Suppressor macrophage treated with lipopolysaccharide for 1 hour (primary cell): ENCODE data around the gene BMP6.

Experiments used
- DNase-seq, 3 donors: peaks; one replicate each; pipeline ENCODE4 v3.0.0-alpha.2; 2020 to 2022

BMP6 gene

GRCh38 chr6:7720346-7720745 lies 5.6 kb upstream of the BMP6 start:
- no peak for DNase-seq

GRCh38 chr6:7721649-7722048 lies 4.2 kb upstream of the BMP6 start:
- peak; percentile 32 to 65 (median 55) for DNase-seq

DNA sequence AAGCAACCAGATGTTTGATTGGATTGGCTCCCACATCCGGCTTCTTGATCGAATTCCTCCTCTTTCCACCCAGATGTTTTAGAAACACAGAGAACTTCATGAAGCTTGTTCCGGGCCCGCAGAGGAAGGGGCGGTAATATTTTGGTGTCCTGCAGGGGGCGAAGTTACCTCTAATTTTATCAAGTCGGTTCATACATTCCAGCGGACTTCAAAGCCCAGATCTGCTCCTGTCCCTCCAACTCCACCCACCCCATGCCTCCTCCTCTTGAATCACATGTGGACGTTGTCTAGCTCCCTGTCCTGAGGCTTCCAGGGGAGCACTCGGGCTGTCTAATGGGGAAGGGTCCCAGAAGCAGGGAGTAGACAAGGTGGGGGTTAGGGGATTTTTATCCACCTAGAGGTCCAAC lies 2.9 kb upstream of the BMP6 start:
- DNase-seq: peak; percentile 80 to 89 (median 89)

DNA sequence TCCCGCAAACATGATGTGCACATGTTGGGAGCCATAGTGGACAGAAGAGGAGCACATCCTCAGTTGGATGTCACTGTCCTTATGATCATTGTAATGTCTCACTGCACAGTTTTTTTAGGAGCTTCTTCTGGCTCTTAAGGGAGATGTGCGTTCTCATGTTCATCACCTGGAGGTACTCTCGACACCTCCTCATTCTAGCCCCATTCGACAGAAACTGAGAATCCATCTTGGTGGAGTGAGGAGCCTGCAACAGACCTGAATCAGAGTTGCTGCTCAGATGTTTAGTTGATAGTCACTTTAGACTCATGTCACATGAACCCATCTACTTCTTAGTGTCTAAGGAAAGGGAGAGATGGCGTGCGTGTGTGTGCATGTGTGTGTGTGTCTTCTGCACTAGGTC lies 2.3 kb upstream of the BMP6 start:
- DNase-seq: no peak

DNA sequence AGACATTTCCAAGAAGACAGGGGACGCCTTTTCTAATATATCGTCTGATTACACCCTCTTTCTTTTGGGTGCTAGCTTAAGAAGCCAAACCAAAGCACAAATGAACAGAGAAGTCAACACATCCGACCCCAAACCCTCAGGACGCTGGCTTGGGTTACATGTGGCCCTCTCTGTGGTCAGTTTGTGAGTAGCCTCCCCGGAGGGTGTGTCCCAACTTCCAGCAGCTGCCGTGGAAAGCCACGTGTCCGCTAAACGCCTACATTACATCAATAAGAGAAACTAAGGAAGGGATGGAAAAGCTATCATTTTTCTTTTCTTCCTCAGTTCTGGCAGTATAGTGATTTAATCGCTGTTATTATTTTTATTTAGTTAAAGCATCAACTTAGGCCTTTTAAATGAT lies 487 bp upstream of the BMP6 start:
- peak in 1 of 3 donors; percentile 27 for DNase-seq

GRCh38 chr6:7726416-7727085 lies 652 bp downstream of the BMP6 start:
- DNase-seq: peak in 1 of 3 donors; percentile 50

DNA sequence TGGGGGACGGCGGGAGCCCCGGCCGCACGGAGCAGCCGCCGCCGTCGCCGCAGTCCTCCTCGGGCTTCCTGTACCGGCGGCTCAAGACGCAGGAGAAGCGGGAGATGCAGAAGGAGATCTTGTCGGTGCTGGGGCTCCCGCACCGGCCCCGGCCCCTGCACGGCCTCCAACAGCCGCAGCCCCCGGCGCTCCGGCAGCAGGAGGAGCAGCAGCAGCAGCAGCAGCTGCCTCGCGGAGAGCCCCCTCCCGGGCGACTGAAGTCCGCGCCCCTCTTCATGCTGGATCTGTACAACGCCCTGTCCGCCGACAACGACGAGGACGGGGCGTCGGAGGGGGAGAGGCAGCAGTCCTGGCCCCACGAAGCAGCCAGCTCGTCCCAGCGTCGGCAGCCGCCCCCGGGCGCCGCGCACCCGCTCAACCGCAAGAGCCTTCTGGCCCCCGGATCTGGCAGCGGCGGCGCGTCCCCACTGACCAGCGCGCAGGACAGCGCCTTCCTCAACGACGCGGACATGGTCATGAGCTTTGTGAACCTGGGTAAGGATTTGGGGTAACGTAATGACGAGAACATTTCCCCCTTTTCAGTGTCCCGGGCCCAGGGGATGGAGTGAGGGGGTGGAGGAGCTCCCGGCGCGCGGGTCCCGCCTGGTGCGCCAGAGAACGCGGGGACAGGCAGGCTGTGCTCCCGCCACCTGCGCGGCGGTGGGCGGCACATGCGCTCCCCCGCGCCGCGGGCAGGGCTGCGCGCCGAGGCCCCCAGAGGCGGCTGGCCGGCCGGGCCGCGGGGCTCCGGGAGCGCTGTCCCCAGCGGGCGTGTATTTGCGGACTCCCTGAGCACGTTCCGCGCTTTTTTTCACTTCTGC lies 1.4 kb downstream of the BMP6 start:
- peak in 1 of 3 donors; percentile 49 for DNase-seq

DNA sequence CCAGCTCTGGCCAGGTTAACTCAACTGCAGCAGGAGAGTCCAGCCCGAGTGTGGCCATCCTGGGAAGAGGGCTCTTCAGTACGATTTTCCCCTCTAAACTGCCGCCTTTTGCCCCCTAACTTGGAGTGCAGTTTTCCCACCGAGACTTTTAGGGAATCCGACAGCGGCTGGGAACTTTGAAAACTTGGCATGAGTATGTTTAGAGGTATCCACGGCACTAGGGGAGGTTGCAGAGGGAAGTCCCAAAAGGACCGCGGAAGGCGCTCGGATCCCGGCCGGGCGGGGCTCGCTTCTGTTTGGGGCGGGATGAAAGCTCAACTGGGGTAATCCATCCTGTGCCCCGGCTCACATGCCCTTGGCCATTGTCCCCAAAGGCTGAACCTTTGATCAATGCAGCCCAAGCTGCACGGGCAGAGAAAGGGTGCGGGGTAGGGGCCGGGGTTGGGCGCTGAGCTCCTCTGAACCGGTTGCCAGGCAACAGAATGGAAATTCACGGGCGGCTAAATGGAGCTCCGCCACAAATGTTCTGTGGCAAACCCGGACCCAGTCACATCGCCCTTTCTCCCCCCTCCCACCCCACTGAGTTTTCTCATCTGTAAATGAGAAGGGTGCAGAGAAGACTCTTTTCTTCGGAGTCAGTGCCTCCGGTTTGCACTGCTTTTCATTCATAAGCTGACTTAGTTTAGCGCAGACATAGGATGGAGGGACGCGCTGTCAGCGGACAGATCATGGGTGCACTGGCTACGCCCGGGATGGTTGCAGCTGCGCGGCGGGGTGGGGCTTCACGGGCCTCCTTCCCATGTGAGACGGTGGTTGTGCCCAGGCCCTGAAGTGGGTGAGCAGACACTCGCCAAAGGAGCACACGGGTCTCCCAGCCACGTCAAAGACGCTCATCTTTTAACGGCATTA lies 2.3 kb downstream of the BMP6 start:
- peak; percentile 43 to 69 (median 45) for DNase-seq

- peak in 2 of 3 donors; percentile 32 to 34 for DNase-seq
These were observed 3.1 kb downstream of the BMP6 start for GRCh38 chr6:7728855-7729590.

DNA sequence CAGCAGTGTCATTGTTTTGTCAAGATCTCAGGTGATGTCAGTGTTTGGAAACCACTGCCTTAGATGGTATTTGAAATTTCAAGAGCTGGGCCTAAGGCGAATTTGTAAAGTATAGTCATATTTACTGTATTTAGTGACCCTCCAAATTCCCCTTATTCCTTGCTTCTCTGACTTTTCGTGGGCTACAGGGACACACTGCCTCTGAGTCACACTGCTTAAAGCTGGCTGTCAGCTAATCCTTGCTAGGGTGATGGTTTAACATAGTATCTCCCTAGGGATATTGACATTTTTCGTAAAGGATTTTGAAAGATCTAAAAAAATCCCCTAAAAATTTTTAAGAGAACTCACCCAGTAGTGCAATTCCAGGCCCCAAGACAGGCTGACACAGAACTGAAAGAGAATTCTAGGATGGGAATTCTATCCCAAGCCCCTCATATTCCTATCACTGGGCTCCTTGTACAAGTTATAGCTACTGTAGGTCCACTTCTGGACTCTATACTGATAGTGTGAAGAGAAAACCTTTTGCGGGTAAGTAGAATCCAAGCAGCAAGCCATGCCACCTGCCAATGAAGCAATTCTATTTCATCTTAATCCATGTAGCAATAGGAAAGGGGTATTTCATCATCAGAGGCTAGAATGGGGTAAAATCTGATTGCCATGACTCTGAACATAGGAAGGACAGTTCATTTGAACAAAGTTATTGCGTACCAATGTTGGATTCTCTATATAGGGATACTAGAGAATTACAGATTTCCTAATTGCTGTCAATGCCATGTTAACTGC lies 4.3 kb downstream of the BMP6 start:
- peak; percentile 83 to 94 (median 85) for DNase-seq

- peak; percentile 66 to 90 (median 76) for DNase-seq
These were observed 4.9 kb downstream of the BMP6 start for GRCh38 chr6:7730784-7731227.

GRCh38 chr6:7731294-7731693 lies 5.4 kb downstream of the BMP6 start:
- DNase-seq: peak; percentile 24 to 45 (median 31)

GRCh38 chr6:7732228-7732627 lies 6.3 kb downstream of the BMP6 start:
- peak in 1 of 3 donors; percentile 14 for DNase-seq

DNA sequence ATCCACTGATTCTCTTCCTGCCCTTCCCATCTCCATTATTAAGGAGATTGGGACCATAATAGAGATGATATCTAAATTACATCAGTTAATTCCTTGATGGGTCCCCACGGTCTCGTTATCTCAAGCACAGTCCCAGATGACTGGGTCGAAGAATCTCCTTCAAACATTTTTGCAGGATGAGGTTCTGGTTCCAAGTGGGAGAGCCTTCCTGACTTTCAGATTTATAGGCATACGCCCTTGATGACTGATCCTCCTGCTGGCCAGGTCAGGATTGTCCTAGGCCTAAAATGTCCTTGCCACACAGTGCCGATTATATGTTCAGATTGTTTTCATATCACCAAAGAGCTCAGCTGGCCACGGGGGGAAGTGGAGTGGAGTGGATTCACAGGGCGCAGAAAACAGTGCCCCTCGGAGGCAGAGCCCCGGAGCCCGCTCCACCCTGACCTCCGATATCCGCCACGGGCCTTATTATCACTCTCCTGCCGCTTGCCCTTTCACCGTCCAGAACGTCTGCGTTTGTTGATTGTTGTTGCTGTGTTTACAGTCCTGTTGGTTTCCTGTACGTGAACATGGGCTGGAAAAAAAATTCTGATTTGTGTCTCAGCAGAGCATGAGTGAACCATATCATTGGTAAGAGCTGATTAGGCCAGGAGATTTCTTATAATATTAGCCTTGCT lies 8.9 kb downstream of the BMP6 start:
- DNase-seq: no peak

DNA sequence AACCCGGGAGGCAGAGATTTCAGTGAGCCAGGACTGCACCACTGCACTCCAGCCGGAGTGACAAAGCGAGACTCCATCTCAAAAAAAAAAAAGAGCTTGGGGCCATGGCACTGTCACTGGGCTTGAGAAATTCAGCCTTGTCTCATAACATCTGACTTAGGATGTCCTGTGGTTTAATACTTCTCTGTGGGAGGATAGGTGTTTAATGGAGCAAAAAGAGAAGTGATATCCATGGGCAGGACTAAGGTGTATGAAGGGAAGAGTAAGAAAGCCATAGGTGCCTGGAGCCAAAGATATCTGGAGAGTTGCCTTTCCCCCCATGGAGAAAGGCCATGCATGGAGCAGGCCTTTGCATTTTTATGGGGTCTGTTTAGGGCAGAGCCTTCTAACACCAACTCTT lies 11.2 kb downstream of the BMP6 start:
- DNase-seq: no peak

DNA sequence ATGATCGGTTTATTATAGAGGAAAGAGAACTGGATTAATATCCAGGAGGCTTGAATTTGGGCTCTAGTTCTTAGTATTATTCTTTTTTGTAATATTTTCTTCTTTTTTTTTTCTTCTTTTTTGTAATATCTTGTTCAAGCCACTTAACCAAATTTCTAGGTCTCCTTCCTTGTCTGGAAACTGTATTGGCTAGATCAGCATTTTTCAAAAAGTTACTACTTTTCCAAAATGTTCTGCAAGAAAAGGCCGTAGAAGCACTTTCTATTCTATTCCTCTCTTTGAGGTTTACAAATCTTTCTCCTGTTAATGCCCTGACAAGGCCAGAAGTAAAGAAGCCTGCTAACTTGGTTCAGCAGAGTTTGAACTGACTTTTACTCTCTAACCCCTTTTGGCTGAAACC lies 12.0 kb downstream of the BMP6 start:
- DNase-seq: no peak

GRCh38 chr6:7742223-7742785 lies 16.4 kb downstream of the BMP6 start:
- DNase-seq: no peak

- no peak for DNase-seq
These were observed 20.0 kb downstream of the BMP6 start for GRCh38 chr6:7745942-7746341.

DNA sequence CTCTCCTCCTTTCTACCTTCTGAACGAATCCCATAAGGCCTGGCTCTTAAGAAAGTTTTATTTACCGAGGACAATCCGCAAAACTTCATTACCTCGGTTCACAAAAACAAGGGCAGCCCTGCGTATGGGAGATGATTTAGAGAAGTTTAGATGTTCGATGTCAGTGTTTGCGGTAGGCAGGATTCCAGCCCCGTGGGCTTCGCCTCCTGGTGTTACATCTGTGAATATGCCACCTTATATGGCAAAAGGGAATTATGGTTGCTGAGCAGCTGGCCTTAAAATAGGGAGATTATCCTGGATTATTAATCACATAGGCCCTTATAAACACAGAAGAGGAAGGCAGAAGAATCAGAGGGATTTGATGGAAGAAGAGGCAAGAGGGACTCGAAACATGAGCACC lies 21.1 kb downstream of the BMP6 start:
- no peak for DNase-seq

GRCh38 chr6:7747433-7747832 lies 21.5 kb downstream of the BMP6 start:
- DNase-seq: no peak
